Activated CD4-positive, alpha-beta T cell treated with anti-CD3 and anti-CD28 coated beads for 4 hours (primary cell): ENCODE measurements around the gene CR1L.
A peak's percentile ranks its signal among the peaks of the same experiment; 100 is the strongest.
"Not testable (repeated sequence)": the region's sequence is repeated elsewhere in the genome, so short reads cannot be mapped to it uniquely, and the experiment has no call there.

Experiments
- DNase-seq, 2 donors: peaks; one replicate each; pipeline ENCODE4 v3.0.0-alpha.2; 2020

Gene CR1L

GRCh38 chr1:207644852-207645634 is at the start of gene CR1L:
Gene CR1L, plus strand, starts transcription at chr1:207645133. Its CDS starts 101 bp downstream, at chr1:207645234.
- peak; percentile 60 to 61 for DNase-seq

GRCh38 chr1:207603777-207604176 is 41.2 kb upstream of the CR1L start:
- DNase-seq = no peak

GRCh38 chr1:207605444-207606361 is 39.2 kb upstream of the CR1L start:
- DNase-seq = no peak

DNA sequence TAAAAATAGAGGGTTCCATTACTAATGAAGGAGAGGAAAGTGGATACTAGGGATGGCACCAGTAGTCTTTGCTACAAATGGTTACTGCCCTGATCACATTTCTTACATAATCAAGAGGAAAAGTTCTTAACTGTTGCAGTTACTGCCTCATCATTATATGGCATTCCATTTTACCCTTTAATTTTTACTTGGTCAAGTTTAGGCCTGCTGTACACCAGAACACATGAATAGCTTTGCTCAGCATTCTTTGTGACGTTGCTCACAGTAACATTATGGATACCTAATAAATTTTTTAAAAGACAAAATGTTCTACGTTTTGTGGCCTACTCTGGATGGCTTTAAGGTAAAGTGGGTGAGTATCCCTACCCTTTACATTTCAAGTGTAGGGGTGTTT is 38.6 kb upstream of the CR1L start:
- DNase-seq = no peak

DNA sequence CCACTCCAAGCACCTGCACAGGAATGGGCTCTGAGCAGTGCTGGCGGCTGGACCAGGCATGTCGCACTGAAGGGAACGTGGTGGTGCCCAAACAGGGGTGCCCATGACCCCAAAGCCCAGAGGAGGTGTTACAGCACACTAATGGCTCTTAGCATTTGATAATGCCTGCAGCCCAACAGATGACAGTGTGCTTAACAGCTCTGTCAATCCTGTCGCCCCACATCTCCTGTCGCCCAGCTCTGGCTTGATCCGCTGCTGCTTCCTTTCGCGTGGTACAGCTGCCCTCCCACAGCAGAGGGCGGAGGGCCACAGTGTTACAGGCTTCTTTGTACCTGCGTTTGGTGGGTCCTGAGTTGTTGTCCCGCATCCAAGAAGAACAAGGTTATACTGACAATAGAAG is 32.2 kb upstream of the CR1L start:
- DNase-seq = no peak

GRCh38 chr1:207619871-207620542 is 24.9 kb upstream of the CR1L start:
- DNase-seq = peak in 1 of 2 donors; percentile 3

GRCh38 chr1:207620543-207620893 is 24.4 kb upstream of the CR1L start:
- no peak for DNase-seq

DNA sequence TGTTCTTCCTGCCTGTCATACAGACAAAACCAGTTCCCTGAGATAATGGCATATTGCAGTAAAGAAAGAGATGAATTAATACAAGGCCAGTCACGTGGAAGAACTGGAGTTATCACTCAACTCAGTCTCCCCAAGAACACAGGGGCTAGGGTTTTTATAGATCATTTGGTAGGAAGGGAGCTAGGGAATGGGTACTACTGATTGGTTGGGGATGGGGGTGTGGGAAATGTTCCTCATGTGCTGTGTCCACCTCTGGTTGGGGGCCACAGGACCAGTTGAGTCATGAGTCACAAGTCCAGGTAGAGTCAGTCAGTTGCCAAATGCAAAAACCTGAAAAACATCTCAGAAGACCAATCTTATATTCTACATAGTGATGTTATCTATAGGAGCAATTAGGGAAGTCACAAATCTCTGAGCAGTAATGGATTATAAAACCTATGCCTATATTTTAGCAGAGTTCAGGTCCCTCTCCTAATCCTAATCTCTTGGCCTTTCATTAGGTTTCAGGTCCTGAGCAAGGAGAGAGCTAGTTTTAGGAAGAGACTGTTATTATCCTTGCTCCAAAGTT is 19.3 kb upstream of the CR1L start:
- DNase-seq = not testable (repeated sequence)

GRCh38 chr1:207626972-207627337 is 18.0 kb upstream of the CR1L start:
- DNase-seq = no peak

DNA sequence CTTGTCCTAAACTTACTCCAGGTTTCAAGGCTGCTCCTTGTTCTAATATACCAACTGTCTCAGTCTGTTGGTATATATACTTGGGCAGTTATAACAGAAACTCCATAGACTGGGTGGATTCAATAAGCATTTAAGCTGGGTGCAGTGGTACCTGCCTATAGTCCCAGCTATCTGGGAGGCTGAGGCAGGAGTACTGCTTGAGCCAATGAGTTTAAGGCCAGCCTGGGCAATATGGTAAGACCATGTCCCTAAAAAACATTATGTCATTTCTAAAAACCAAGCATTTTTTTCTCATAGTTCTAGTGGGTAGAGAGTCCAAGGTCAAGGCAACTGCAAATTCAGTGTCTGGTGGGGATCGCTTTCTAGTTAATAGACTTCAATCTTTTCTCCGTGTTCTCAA is 17.4 kb upstream of the CR1L start:
- DNase-seq = no peak

GRCh38 chr1:207628776-207629175 is 16.2 kb upstream of the CR1L start:
- DNase-seq = no peak

GRCh38 chr1:207631137-207631536 is 13.8 kb upstream of the CR1L start:
- DNase-seq = no peak

DNA sequence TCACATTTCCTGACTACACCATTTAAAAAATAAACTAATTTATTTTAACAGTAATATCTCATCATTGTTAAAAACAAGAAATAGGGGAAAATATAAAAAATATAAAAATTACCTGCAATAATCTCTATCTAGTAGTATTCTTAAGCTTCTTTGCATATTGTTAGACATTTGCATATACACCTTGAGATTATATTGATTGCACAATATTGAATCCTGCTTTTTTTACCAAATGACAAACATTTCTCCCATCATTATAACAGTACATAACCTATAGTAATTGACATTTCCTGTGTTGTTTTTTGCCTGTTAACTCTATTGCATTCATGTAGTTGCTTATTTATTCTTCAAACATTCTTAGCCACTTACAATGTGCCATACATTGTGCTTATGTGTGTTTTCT is 11.7 kb upstream of the CR1L start:
- no peak for DNase-seq

- DNase-seq = not testable (repeated sequence)
Observed at GRCh38 chr1:207633699-207634289, 11.1 kb upstream of the CR1L start.

DNA sequence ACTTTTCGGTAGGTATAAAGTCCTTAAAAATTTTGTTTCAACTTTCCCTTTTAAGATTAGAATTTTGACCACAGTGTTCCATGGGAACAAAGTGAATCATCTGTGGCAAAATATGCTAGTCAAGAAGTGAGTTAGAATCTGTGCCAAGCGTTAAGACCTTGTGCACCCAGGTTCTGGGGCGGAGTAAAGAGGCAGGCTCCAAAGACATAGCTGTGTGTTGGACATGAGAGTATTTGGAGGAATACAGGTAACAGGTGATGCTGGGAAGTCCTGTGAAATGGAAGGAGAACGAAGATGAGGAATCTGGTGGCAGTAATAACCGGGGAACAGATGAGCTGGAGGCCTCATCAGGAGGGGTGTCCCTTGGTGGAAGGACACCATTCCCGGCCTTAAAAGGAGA is 10.6 kb upstream of the CR1L start:
- not testable (repeated sequence) for DNase-seq

DNA sequence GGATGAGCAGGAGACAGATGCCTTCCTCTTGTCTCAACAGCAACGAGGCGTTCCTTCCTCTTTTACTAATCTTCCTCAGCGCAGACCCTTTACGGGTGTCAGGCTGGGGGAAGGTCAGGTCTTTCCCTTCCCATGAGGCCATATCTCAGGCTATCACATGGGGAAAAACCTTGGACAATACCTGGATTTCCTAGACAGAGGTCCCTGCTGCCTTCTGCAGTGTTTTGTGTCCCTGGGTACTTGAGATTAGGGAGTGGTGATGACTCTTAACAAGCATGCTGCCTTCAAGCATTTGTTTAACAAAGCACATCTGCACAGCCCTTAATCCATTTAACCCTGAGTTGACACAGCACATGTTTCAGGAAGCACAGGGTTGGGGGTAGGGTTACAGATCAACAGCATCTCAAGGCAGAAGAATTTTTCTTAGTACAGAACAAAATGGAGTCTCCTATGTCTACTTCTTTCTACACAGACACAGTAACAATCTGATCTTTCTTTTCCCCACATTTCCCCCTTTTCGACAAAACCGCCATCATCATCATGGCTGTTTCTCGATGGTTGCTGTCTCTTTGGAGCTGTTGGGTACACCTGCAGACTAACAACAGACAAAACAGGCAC is 9.3 kb upstream of the CR1L start:
- not testable (repeated sequence) for DNase-seq

DNA sequence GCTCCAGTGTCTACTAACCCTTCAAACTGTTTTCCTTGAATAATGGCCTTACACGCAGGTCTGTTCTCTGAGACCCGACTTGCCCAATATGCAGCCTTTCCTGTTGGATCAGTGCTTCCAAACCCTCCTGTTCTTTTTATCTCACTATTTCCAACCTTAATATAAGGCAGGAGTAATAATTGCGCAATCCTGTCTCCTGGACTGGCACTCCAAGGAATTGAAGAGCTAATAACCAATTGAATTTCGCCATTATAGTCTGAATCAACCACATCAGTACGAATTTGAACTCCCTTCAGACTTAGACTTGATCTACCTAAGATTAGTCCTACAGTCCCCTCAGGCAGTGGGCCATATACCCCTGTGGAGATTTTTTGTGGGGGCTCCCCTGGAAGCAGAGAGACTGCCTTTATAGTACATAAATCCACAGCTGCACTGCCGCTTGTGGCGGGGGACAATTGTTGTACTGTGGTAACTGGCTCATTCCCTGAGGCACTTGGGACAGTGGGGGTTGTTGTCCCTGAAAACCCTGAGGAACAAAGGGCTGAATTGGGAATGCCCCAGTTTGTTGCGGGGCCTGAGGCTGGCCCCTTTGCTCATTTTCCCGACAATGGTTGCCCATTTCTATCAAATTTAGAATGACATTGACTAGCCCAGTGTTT is 6.3 kb upstream of the CR1L start:
- not testable (repeated sequence) for DNase-seq

- not testable (repeated sequence) for DNase-seq
Observed at GRCh38 chr1:207639362-207639761, 5.6 kb upstream of the CR1L start.

DNA sequence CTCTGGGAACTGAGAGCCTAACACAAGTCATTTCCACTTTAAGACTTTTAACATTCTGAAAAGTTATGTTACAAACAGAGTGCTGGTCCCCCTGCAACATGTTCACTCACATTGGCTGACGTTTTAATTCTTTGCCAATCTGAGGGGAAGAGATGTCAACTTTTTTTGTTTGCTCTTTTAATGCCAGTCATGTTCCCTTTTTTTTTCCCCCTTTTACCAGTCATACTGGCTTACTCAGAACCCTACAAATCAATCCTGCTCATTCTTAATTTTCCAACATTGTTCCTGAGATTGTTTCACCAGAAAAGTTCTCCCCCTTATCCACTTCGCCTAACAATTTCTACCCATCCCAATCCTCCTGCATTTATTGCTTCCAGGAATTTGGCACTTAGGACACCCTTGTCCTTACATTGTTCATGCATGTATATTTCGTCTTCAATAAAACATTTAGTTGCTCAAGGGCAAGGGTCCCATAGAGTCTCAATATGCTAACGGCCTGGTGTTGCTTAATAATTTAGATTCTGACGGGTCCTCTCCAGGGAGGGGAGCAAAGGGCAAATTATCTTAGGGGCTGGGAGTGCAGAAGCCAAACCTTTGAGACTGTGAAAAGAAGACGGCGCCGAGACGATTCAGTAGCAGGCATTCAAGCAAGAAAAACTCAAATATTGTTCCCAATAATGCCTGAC is 624 bp upstream of the CR1L start:
- no peak for DNase-seq

- no peak for DNase-seq
Observed at GRCh38 chr1:207645635-207646081, 725 bp downstream of the CR1L start.

DNA sequence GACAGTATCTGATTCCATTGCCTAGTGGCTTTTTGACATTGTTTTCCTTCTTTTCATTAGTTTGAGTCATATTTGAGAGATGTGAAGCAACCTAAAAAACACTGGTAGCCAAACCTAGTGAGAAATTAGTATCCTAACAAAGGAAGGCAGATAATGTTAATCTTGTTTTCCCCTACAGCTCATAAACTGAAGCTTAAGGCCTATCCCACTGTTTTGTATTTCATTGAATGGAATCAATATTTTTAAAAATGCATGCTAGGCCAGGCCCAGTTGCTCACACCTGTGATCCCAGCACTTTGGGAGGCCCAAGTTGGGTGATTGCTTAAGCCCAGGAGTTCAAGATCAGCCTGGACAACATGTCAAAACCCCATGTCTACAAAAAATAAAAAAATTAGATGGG is 1.2 kb downstream of the CR1L start:
- no peak for DNase-seq
